Measurements from ENCODE around the gene CACNA2D3.

The CACNA2D3 gene

DNA sequence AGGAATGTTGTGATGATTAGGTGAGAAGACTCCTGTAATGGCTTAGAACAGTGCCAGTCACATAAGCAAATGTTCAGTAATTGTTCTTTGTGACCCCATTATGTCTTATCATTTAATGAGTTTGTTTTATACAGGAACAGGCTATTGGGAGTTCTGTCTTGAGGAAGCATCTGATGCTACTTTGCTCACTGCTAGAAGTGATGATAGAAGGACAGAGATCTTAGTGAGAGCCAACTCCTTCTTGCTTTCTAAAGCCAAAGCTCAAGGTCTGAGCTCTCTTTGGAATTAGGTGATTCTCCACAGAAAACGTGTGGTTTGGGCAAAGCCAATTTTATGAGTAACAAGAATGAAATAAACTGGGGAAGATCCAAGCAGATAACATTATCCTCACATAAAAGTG is 590.7 kb downstream of the CACNA2D3 start:
- no peak for DNase-seq

DNA sequence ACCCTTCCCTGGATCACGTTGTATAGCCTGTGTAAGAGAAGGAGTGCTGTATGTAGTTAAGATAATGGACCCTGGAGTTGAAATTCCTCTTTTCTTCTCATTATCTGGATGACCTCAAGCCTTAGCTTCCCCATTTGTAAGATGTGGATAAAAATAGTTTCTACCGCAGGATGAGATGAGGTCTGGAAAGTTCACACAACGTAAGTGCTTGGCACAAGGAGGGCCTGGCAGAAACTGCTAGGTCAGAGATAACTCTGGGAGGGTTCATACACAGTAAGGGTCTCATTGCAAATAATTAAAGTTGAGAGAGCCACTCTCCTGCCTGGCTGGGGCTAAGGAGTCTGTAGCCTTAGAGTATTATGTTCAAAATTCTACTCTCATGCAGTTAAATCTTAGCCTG is 591.1 kb downstream of the CACNA2D3 start:
- peak; percentile 80 for DNase-seq

DNA sequence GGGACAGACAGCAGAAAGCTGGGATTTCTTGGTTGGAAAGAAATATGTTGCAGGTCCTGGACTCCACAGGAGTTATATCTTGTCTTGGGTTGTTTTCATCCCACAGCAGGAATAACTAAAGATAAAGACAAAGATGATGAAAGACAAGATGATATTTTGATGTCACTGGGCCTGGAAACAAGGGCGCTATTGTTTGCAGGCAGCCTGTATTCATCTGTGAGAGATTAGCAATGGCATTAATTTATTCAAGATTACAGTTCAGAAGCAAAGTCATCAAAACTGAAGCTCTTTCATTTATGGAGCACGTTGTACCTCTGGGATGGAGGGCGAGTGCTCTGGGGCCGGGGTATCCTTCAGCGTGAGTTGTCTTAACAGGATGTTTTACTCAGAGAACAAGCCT is 591.7 kb downstream of the CACNA2D3 start:
- DNase-seq: no peak

- no peak for DNase-seq
These were observed 595.2 kb downstream of the CACNA2D3 start for GRCh38 chr3:54717506-54717905.

DNA sequence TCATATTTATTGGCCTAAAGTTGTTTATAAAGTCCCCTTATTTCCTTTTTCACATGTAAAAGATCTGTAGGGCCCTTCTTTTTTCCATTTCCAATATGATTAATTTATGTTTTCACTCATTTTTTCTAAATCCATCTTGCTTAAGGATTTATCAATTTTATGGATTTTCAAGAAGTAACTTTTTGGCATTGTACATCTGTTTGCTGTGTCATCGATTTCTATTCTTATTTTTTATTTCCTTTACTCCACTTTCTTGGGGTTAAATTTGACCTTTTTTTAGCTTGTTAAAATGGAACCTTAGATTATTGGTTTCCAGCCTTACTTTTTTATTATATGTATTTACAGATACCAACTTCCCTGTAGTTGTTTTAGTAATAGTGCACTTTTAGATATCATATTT is 597.6 kb downstream of the CACNA2D3 start:
- DNase-seq: no peak

DNA sequence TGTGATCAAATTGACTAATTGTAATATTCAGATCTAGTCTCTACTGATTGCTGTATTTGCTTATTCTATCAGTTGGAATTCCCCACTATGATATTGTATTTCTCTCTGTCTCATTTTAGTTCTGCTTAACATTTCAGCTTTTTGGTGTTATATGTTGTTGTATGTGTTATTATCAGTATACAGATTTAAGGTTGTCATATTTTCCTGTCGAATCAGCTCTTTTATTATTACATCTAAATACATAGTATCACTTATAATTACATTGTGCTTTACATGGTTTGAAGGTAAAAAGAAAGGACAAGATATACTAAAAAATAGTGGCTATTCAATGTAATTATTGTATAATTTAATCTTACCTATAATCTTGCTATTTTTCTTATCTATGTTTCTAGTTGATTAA is 598.3 kb downstream of the CACNA2D3 start:
- no peak for DNase-seq

DNA sequence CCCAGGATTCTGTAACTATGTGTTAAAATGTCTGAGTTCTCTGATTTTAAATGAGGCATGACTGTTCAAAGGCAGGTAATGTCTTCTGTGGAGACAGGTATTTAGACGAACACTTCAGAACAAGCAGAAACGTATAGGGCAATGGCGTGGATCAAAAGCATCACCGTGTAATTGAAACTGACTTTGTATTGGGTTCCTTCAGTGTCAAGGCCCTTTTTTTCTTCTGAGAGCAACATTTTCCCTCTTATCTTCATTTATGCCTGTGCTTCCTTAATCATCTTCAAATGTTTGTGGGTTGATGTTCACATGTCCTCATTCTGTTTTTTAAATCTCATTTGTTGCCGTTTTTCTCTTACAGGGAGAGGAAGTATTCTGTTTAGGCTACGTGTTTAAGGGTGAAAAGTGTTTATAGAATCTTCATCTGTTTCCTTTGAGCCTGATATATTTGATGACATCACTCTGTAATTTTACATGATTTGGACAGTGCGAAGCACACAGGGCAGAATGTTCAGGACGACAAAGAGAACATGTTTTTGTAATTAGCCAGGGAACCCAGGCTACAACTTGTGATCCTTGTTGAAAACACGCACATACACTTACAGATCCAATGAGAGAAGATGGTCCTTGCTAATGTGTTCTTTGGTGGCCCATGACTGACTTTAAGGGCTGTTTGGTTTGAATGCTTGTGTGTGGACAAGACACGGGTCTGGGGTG is 609.5 kb downstream of the CACNA2D3 start:
- DNase-seq: no peak

- no peak for DNase-seq
These were observed 611.0 kb downstream of the CACNA2D3 start for GRCh38 chr3:54733106-54734006.

GRCh38 chr3:54736459-54736858 is 614.1 kb downstream of the CACNA2D3 start:
- no peak for DNase-seq

DNA sequence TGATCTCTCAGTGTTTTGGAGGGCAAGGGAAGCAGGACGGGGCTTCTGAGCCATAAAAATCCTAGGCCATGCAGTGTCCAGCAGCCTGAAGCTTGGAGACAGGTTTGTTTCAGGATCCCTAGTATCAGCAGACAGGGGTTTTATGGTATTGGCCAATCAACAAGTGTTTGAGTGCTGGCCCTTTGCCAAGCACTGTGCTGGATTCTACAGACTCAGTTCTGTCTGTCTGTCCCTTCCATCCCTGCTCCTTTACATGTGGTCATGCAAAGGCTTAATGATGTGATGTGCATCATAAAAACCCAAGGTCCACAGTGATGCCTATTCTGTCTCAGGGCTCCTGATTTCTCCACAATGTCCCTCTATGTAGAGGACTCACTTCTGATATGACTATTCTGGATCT is 621.4 kb downstream of the CACNA2D3 start:
- no peak for DNase-seq

- DNase-seq: no peak
These were observed 621.9 kb downstream of the CACNA2D3 start for GRCh38 chr3:54744291-54744690.

DNA sequence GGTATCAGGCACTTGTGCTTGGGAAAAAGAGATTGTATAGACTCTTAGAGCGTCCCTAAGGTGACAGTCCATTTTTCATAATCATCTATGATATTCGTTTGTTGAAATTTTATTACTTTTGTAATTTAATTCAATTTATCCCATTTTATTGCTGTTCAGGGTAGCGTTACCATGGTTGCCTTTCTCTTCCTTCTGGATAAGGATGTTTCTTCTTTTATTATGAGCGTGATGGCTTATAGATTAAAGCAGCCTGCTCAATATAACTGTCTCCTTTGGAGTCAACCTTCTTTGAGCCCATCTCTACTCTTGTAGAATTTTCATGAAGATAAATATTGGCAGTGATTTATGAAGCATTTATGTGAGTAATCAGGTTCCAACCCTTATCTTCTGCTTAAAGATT is 623.5 kb downstream of the CACNA2D3 start:
- no peak for DNase-seq

- no peak for DNase-seq
These were observed 624.4 kb downstream of the CACNA2D3 start for GRCh38 chr3:54746722-54747121.

DNA sequence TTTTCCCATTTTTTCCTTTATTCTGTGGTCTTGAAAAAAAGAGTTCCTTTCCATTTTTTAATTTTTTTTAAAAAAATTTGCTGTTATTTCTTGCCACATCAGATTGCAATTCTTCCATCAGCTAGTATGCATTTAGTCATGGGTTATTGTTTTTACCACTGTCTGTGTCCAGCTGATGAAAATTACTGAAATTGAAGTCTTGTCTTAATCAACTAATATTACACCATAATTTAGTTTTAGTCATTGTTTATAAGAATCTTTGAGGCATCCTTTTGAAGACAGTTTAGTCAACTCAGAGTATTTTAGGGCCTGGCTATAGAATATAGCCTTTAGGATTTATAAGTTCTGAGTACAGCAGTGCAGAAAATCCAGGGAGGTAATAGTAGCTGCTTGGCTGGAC is 633.4 kb downstream of the CACNA2D3 start:
- DNase-seq: no peak

DNA sequence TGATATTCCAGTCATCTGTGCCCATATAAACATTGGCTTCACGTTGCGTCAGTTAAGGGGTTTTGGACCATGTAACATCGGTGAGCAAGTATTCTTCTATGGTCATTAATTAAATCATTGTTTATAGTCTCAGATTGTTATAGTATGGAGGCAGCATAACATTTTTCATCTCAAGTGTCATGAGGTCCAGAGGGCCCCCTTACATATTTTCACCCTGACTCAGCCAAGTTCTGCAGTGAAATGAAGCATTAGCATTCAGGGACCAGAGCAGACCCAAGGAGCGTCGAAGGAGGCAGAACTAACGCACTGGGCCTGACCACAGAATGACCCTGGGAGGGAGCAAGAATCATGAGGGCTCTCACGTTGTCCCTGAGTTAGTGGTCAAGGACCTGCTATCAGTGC is 634.0 kb downstream of the CACNA2D3 start:
- no peak for DNase-seq

GRCh38 chr3:54758461-54758860 is 636.1 kb downstream of the CACNA2D3 start:
- no peak for DNase-seq

GRCh38 chr3:54759166-54759565 is 636.8 kb downstream of the CACNA2D3 start:
- DNase-seq: no peak

GRCh38 chr3:54760201-54760600 is 637.8 kb downstream of the CACNA2D3 start:
- DNase-seq: no peak

GRCh38 chr3:54761637-54762036 is 639.3 kb downstream of the CACNA2D3 start:
- DNase-seq: no peak

GRCh38 chr3:54764911-54765310 is 642.6 kb downstream of the CACNA2D3 start:
- DNase-seq: no peak

GRCh38 chr3:54771050-54771449 is 648.7 kb downstream of the CACNA2D3 start:
- no peak for DNase-seq

GRCh38 chr3:54772051-54772450 is 649.7 kb downstream of the CACNA2D3 start:
- DNase-seq: no peak

- DNase-seq: no peak
These were observed 650.4 kb downstream of the CACNA2D3 start for GRCh38 chr3:54772746-54773145.

DNA sequence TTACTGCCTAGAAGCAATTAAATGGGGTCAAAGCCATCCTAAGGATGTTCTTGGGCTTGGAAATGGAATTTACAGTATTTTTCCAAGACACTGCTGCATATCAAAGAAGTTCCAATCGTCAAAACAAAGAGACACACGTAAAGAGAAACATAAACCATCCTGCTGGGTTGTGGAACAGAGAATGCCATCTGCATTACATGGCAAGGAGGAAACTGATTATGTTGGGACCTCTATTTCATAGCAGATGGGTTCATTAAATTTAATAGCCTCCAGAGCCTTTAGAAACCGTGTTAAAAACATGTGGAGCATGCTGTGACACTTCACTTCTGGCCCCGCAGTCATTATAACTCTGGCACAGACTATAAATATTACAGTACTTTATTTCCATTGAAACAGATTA is 650.9 kb downstream of the CACNA2D3 start:
- no peak for DNase-seq
